Left lung (tissue), 10 donors: Measurements from ENCODE around the gene DAB2IP. TPM values are rescaled to one million over a fixed set of nuclear protein-coding genes. Genes with fewer than 3 reads are reported as not detected.
A peak's percentile ranks its signal among the peaks of the same experiment; 100 is the strongest.

Experiments used
- ATAC-seq: fragments of 200-7000 bp; cut with Tn5 transposase; one replicate; pipeline ENCODE4 v1.9.1; 2020; ENCODE audit warnings: moderate library complexity
- DNase-seq, 4 donors: peaks; one replicate each; pipeline ENCODE4 v3.0.0-alpha.2; 2013 to 2020
- H3K27ac ChIP-seq, 2 donors: fragments of 200-600 bp; sonication (generic) in 1 of 2; one replicate each; pipeline versions ENCODE4 v1.5.0 to v1.8.0; 2020 to 2021
- H3K27me3 ChIP-seq, 2 donors: fragments of 200-600 bp; sonication (generic) in 1 of 2; one replicate each; pipeline versions ENCODE4 v1.5.0 to v1.8.0; 2020 to 2021
- H3K36me3 ChIP-seq, 2 donors: fragments of 200-600 bp; sonication (generic) in 1 of 2; one replicate each; pipeline versions ENCODE4 v1.5.0 to v1.8.0; 2020 to 2021
- H3K4me1 ChIP-seq, 2 donors: fragments of 200-600 bp; one replicate each; pipeline ENCODE4 v1.8.0; 2021
- H3K4me3 ChIP-seq, 2 donors: fragments of 200-600 bp; sonication (generic) in 1 of 2; one replicate each; pipeline versions ENCODE4 v1.5.0 to v1.8.0; 2020 to 2021; ENCODE audit warnings: mild to moderate bottlenecking in 1 of 2
- H3K9me3 ChIP-seq, 2 donors: fragments of 200-600 bp; sonication (generic) in 1 of 2; one replicate each; pipeline versions ENCODE4 v1.5.0 to v1.8.0; 2020 to 2021
- intact Hi-C, 2 donors: fragments of 100-400 bp; cut with DNase I; formaldehyde crosslinking; loops; one replicate each; pipeline versions ENCODE4 v1.11.2 to v1.14.2; 2022
- polyA plus RNA-seq, 6 donors: library from polyadenylated mRNA; unstranded; fragments of 120-200 nt; gene quantifications; one replicate each; pipeline ENCODE4 v1.2.1, GENCODE V29; 2013; ENCODE audit not compliant: insufficient read length in 6 of 6
- total RNA-seq, 2 donors: library from RNA; stranded (reverse); fragmentation: NEBNext Ultra II Directional; extraction: Animal tissue kit (Norgen Biotek cat#: 25700); gene quantifications; one replicate each; pipeline ENCODE4 v1.2.1, GENCODE V29; 2021
- TF ChIP-seq, protein P1 (sequence below), 2 donors: fragments of 200-600 bp; sonication (generic) in 1 of 2; IDR thresholded peaks; one replicate each; pipeline versions ENCODE4 v1.5.0 to v1.8.0; 2021; ENCODE audit warnings: antibody characterized with exemption in 2 of 2
- donor health status: DM: no; HTN: yes; CAD: no.
- donor health status: DM: no; HTN: no; CAD: no.

Gene DAB2IP
- total and polyA plus RNA-seq, 8 donors: 25.0 to 53.4 (median 34.6) TPM

DNA sequence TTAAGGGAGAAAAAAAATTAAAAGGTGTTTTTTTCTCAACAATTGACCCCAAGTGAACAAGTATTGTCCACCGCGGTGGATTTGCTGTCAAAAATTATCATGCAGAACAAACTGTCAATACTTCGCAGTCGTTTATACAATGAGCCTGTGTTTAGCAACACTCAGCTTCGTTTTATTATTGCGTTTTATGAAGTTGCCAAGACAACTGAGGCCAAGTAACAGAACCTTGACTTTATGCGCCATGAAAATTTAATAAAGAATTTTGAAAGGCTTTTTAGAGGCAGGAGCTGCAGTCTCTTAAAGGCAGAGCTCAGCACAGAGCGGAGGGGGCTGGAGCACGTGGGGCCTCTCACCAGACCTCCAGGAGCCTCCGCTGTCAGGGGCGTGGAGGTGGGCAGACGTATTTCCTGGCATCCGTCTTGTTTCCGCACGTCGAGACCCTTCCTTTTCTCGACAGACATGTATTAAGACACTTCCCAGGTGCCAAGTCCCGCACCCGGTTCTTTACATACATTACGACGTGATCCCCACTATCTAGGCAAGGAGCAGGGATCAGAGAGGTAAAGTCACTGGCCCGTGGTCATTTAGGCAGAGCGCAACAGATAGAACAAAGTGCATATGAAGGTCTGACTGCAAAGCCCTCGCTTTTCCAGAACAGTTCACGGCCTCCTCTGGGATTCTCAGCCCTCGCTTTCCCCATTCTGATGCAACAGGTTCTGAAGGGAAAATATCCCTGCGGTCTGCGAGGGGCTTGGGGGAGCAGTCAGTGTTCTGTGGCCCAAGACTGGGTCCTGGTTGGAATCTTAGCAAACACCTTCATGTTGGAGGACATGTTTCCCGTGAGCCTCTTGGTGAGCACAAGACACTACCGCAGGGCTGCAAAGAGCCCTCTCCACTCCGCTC, 164.4 kb downstream of the DAB2IP start:
- Histone ChIP-seq H3K36me3 (no peaks in the 10 kb centered on the region), H3K4me3 (no peak overlapping the region), H3K27ac (no peak overlapping the region), H3K4me1 (no peaks in the 10 kb centered on the region), H3K9me3 (no peaks in the 10 kb centered on the region), H3K27me3 (no peaks in the 10 kb centered on the region)
- DNase-seq: peak in 1 of 4 donors; percentile 28
- intact Hi-C loops: no loop called here
- no peak for ATAC-seq
- TF ChIP-seq, protein P1, sequence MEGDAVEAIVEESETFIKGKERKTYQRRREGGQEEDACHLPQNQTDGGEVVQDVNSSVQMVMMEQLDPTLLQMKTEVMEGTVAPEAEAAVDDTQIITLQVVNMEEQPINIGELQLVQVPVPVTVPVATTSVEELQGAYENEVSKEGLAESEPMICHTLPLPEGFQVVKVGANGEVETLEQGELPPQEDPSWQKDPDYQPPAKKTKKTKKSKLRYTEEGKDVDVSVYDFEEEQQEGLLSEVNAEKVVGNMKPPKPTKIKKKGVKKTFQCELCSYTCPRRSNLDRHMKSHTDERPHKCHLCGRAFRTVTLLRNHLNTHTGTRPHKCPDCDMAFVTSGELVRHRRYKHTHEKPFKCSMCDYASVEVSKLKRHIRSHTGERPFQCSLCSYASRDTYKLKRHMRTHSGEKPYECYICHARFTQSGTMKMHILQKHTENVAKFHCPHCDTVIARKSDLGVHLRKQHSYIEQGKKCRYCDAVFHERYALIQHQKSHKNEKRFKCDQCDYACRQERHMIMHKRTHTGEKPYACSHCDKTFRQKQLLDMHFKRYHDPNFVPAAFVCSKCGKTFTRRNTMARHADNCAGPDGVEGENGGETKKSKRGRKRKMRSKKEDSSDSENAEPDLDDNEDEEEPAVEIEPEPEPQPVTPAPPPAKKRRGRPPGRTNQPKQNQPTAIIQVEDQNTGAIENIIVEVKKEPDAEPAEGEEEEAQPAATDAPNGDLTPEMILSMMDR (IDR thresholded peaks at IDR 0.05): no peak

DNA sequence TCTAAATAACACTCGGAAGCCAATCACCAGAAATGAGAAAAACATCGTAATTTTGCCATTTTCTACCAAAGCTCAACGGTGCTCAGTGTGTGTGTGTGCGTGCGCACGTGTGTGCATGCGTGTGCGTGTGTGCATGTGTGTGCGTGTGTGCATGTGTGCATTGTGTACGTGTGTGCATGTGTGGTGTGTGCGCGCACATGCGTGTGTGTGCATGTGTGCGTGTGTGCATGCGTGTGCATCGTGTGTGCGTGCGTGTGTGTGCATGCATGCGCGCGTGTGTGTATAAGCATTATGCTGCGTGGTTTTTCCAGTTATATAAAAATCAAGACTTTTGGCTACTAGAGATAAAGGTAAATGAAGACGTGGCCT, 165.0 kb downstream of the DAB2IP start:
- Histone ChIP-seq H3K4me3 (no peak overlapping the region), H3K27me3 (no peaks in the 10 kb centered on the region), H3K4me1 (no peaks in the 10 kb centered on the region), H3K36me3 (no peaks in the 10 kb centered on the region), H3K9me3 (no peaks in the 10 kb centered on the region), H3K27ac (no peak overlapping the region)
- intact Hi-C loops: no loop called here
- TF ChIP-seq, protein P1 (IDR thresholded peaks at IDR 0.05): no peak
- DNase-seq (no peak), ATAC-seq (no peak)

DNA sequence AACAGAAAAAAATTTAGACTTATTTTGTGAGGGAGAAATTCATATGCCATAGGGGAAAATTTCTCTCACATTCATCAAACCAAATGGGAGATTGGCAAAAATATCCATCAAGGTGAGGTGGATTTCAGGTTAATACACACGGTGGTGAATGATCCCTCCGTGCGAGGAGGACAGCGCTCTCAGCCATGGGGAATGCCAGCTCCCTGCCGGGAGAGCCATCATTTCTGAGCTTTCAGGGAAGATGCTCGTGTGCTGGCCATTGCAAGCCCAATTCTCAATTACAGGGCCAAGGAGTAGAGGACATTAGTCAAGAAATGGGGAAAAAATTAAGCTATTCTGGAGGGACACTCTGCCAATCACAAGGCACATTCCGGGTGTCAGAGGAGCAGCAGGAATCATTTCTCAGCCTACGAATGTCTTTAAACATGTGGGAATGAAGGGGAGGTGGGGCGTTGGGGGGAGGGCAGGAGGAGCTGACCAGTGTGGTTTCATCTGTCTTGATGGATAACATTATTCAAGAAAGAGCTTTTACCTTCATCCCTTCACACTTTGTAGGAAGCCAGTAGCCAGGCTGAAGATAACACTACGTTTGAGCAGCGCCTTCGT, 165.5 kb downstream of the DAB2IP start:
- no peak for ATAC-seq
- Histone ChIP-seq H3K36me3 (no peaks in the 10 kb centered on the region), H3K4me1 (no peaks in the 10 kb centered on the region), H3K9me3 (no peaks in the 10 kb centered on the region), H3K27ac (no peak overlapping the region), H3K27me3 (no peaks in the 10 kb centered on the region), H3K4me3 (no peak overlapping the region)
- no peak for DNase-seq
- intact Hi-C loops: no loop called here
- TF ChIP-seq, protein P1 (IDR thresholded peaks at IDR 0.05): no peak

DNA sequence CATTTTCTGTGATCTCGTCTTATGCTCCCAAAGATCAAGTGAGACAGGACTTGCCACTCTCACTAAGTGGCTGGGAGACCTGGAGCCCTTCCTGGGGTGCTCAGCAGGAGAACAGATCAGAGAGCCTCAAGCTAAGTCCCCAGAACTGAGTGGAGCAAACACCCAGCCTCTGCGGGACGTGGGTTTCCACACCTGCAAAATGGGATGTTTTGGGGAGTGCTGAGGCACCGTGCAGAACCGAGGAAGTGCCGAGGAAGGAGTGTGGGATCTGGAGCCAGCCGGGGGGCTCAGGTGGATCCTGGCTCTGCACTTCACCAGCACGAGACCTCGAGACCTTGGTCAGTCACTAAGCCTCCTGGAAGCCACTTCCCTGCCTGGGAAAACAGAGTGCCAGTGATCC, 166.0 kb downstream of the DAB2IP start:
- no peaks in the 10 kb centered on the region for H3K36me3 ChIP-seq
- H3K4me3 ChIP-seq: no peak overlapping the region
- TF ChIP-seq, protein P1 (IDR thresholded peaks at IDR 0.05): no peak
- no peaks in the 10 kb centered on the region for H3K9me3 ChIP-seq
- ATAC-seq (no peak), DNase-seq (no peak)
- no peaks in the 10 kb centered on the region for H3K4me1 ChIP-seq
- intact Hi-C loops: no loop called here
- no peak overlapping the region for H3K27ac ChIP-seq
- H3K27me3 ChIP-seq: no peaks in the 10 kb centered on the region

DNA sequence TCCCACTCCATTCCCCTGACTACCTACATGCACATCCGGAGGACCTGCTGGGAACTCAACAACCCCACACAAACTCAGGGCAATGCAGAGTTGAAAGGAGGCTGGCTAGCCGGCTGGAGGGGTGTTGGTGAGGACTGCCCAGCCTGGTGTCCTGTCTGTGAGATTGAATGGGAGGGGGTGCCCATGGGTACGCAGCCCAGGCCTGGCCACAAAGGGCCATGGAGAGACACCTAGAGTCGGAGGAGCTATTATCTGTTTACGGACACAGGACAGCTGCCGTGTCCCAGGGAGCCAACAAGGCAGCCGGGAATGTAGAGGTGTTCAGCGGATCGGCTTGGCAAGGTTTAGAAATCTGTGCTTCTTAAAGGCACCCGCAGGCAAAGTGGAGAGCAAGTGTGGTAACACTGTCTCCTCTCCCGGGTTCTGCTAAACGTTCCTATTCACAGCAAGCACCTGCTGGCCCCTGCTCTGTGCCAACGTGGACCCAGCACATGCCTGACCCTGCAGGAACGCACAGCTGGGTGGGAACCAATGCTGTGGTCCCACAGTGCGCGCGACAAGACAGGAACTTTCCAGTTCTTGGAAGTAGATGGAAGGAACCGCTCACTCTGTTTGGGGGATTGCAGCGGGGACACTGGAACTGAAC, 166.7 kb downstream of the DAB2IP start:
- intact Hi-C loops: no loop called here
- Histone ChIP-seq H3K27me3 (no peaks in the 10 kb centered on the region), H3K4me3 (no peak overlapping the region), H3K27ac (no peak overlapping the region), H3K36me3 (no peaks in the 10 kb centered on the region), H3K9me3 (no peaks in the 10 kb centered on the region), H3K4me1 (no peaks in the 10 kb centered on the region)
- TF ChIP-seq, protein P1 (IDR thresholded peaks at IDR 0.05): no peak
- ATAC-seq (no peak), DNase-seq (no peak)
